Measurements from ENCODE around the gene TTLL5. TPM values are rescaled to one million over a fixed set of nuclear protein-coding genes. Genes with fewer than 3 reads are reported as not detected.

Gene TTLL5
- total and polyA plus RNA-seq, 2 of the 4 experiments (the other 2 are of a cell fraction): 11.9 to 16.7 TPM

GRCh38 chr14:75946785-75947184, 285.7 kb downstream of the TTLL5 start:
- BruUV-seq (replicated peaks): no TSS peak
- Histone ChIP-seq H3K18ac (ENCODE audit: low read depth, low read length) (no peak overlapping the region), H3K27ac (ENCODE audit: insufficient read depth, low read length) (no peak overlapping the region), H3K4me1 (ENCODE audit: control insufficient read depth, insufficient read depth, low read length) (no peaks in the 10 kb centered on the region), H4K5ac (ENCODE audit: low read depth, low read length) (no peak overlapping the region), H3K56ac (ENCODE audit: extremely low read depth, insufficient read depth, low read length) (no peak overlapping the region), H2BK5ac (ENCODE audit: low read depth, low read length, poor library complexity, severe bottlenecking) (no peak overlapping the region), H3K9me3 (ENCODE audit: control insufficient read depth, insufficient read depth, low read length) (no peaks in the 10 kb centered on the region), H3K4me2 (ENCODE audit: low read depth, low read length) (no peak overlapping the region), H2BK120ac (ENCODE audit: low read depth, low read length) (no peak overlapping the region), H4K20me1 (ENCODE audit: insufficient read depth, low read length) (no peaks in the 10 kb centered on the region), H2AK9ac (replicated peaks; ENCODE audit: low read depth, low read length, poor library complexity) (no peak overlapping the region), H2AFZ (replicated peaks; ENCODE audit: low read length, poor library complexity) (no peak overlapping the region), H2BK20ac (ENCODE audit: low read depth, low read length) (no peak overlapping the region), H3K9me1 (ENCODE audit: insufficient read depth, low read length) (0 out of 2 replicates have a peak, but pooled peaks cover 5% of the 10 kb centered on the region), H4K8ac (ENCODE audit: low read depth in 2 of 2, low read length in 2 of 2) (no peak overlapping the region), H3K9ac (ENCODE audit: low read depth, low read length) (no peak overlapping the region), H3K23ac (ENCODE audit: low read depth, low read length) (no peak overlapping the region), H3K36me3 (ENCODE audit: control insufficient read depth, insufficient read depth, low read length) (no peaks in the 10 kb centered on the region), H3K14ac (replicated peaks; ENCODE audit: low read depth, low read length) (no peak overlapping the region), H2BK15ac (ENCODE audit: low read depth, low read length) (no peak overlapping the region), H3K4ac (ENCODE audit: low read depth, low read length) (no peak overlapping the region), H3K27me3 (ENCODE audit: control insufficient read depth, insufficient read depth, low read length) (no peaks in the 10 kb centered on the region), H3K4me3 (ENCODE audit: insufficient read depth, low read depth, low read length) (no peak overlapping the region), H3K79me1 (ENCODE audit: low read depth in 1 of 2, low read length in 2 of 2) (no peaks in the 10 kb centered on the region), H4K91ac (ENCODE audit: insufficient read depth, low read depth, low read length) (no peak overlapping the region), H2AK5ac (ENCODE audit: low read depth, low read length) (no peak overlapping the region)
- in situ Hi-C loops (cut with MboI; ENCODE audit: low sequenced_read_pairs) (no loop called here), intact Hi-C loops (cut with micrococcal nuclease) (no loop called here), dilution Hi-C loops (cut with HindIII; ENCODE audit: low sequenced_read_pairs, unreplicated experiment) (no loop called here)
- DNase-seq (no peak), ATAC-seq (ENCODE audit: low read depth) (no peak)
- WGBS, 2 experiments (ENCODE audit: extremely low coverage in 2 of 2, insufficient read length in 1 of 2): 62% methylated on average over 4 of the region's 5 CpGs; no CpG with 5 or more reads in 1 of the 2 experiments
- ChIA-PET CTCF (no interaction called here), POLR2A (ENCODE audit: unreplicated experiment) (no interaction called here)
- TF ChIP-seq MXI1 (IDR thresholded peaks at IDR 0.05; ENCODE audit: borderline replicate concordance, low read depth, low read length): no peak
- TF ChIP-seq MAZ (IDR thresholded peaks at IDR 0.05; ENCODE audit: borderline replicate concordance, low read depth, low read length): no peak
- no peak for TF ChIP-seq CHD1 (IDR thresholded peaks at IDR 0.05; ENCODE audit: low read depth, low read length)
- no peak for TF ChIP-seq SMC3 (IDR thresholded peaks at IDR 0.05; ENCODE audit: low read depth, low read length)
- TF ChIP-seq NFE2L2 (IDR thresholded peaks at IDR 0.05; ENCODE audit: low read depth, low read length): no peak
- TF ChIP-seq BHLHE40 (IDR thresholded peaks at IDR 0.05; ENCODE audit: low read depth, low read length): no peak
